ENCODE data around the gene TRAPPC12.
"Not testable (repeated sequence)": the region's sequence is repeated elsewhere in the genome, so short reads cannot be mapped to it uniquely, and the experiment has no call there.

TRAPPC12 gene

DNA sequence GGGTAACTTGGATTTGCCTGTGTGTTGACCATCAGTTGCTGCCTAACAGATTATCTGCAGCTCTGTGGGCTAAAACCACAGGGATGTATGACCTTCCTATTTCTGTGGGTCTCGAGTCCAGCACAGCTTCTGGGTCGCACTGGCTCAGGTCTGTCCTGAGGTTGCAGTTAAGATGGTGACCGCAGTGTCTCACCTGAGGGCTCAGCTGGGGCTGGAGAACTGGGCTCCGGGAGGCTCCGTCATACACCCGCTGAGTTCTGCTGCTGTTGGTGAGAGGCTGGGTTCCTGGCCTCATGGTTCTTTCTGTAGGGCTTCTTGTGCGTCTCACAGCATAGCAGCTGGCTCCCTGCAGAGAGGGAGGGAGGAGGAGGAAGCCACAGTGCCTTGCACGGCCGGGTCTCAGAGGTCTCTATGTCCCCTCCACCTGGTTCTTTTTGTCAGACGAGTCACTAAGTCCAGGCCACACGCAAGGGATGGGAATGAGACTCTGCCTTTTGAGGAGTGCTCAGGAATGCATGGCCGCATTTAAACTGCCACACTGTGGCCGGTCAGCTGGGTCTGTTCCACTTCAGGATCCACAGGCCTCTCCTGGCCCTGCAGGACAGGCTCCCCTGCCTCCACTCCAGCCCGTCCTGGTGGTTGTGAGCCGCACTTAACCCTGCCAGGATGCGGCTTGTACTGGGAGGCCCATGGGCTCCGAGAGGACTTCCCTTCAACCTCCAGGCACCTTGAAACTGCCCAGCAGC, 72.6 kb downstream of the TRAPPC12 start:
- Histone ChIP-seq H3K27ac (ENCODE audit: insufficient read depth, low read depth, low read length, poor library complexity, severe bottlenecking) (no peak overlapping the region), H3K4me3 (ENCODE audit: insufficient read depth, low read depth, low read length) (no peak overlapping the region), H3K4me1 (ENCODE audit: control insufficient read depth, insufficient read depth, low read length) (peaks cover 6% of the 10 kb centered on the region), H3K36me3 (ENCODE audit: control insufficient read depth, insufficient read depth, low read length) (peaks cover 6% of the 10 kb centered on the region), H3K9me3 (ENCODE audit: control insufficient read depth, low read length) (no peaks in the 10 kb centered on the region), H3K27me3 (ENCODE audit: control insufficient read depth, insufficient read depth, low read length, poor library complexity, severe bottlenecking) (no peaks in the 10 kb centered on the region)
- 76 to 77% methylated on average over 17 of the region's 17 CpGs for WGBS, 2 experiments

DNA sequence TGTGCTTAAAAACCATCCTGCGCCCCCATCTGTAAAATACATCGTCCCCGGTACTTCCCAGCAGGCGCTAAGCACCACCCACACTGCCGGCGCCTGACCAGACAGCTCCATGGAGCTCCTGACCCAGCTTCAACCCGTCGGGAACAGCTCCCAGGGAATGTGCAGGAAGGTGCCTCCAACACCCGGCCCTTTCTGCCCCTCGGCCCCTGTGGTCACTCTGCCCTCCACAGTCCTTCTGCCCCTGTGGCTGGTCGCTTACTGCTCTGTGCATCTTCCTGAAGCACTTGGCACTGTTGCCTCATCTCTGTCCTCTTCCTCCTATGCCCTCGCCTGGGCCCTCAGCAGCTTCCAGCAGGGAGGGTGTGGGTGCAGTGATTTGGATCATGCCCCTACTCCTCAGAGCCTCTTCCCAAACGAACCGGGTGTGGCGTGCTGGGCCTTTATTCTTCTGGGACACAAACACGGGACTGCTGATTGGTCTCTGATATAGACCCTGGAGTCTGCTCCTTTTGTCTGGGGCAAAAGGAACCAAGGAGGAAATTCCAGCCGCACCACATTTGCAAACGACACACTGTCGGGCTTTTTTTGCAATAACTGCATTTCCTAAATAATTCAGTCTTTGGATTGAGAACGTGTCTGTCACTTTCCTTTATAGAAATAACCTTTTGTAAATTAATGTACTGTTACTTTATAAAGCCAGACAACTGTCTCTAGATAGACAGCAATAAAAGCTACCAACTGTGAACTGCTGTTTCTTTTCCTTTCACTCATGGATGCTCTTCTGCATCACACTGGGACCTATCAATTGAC, 73.9 kb downstream of the TRAPPC12 start:
- no peak overlapping the region for H3K27ac ChIP-seq (ENCODE audit: insufficient read depth, low read depth, low read length, poor library complexity, severe bottlenecking)
- 90 to 91% methylated on average over 19 of the region's 20 CpGs for WGBS, 2 experiments
- H3K27me3 ChIP-seq (ENCODE audit: control insufficient read depth, insufficient read depth, low read length, poor library complexity, severe bottlenecking) = no peaks in the 10 kb centered on the region
- H3K4me1 ChIP-seq (ENCODE audit: control insufficient read depth, insufficient read depth, low read length) = peaks cover 3% of the 10 kb centered on the region
- H3K4me3 ChIP-seq (ENCODE audit: insufficient read depth, low read depth, low read length) = no peak overlapping the region
- H3K9me3 ChIP-seq (ENCODE audit: control insufficient read depth, low read length) = no peaks in the 10 kb centered on the region
- peaks cover 6% of the 10 kb centered on the region for H3K36me3 ChIP-seq (ENCODE audit: control insufficient read depth, insufficient read depth, low read length)

DNA sequence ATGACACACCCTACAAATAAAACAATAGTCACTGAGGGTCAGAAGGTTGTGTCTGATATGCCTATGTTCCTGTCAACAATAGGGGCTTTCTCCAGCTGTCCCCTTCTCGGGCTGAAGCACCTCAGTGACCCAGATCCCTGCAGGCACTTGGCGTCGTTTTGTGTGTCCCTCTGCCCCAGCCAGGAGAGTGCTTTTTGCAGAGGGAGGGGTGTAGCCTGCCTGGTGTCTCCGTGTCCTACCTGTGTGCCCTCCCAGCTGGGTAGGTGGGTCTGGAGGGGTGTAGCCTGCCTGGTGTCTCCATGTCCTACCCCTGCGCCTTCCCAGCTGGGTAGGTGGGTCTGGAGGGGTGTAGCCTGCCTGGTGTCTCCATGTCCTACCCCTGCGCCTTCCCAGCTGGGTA, 74.5 kb downstream of the TRAPPC12 start:
- H3K9me3 ChIP-seq (ENCODE audit: control insufficient read depth, low read length); H3K27ac ChIP-seq (ENCODE audit: insufficient read depth, low read depth, low read length, poor library complexity, severe bottlenecking); H3K4me3 ChIP-seq (ENCODE audit: insufficient read depth, low read depth, low read length); H3K27me3 ChIP-seq (ENCODE audit: control insufficient read depth, insufficient read depth, low read length, poor library complexity, severe bottlenecking); H3K4me1 ChIP-seq (ENCODE audit: control insufficient read depth, insufficient read depth, low read length); H3K36me3 ChIP-seq (ENCODE audit: control insufficient read depth, insufficient read depth, low read length): not testable (repeated sequence)
- WGBS, 2 experiments = 90 to 91% methylated on average over 6 of the region's 6 CpGs

DNA sequence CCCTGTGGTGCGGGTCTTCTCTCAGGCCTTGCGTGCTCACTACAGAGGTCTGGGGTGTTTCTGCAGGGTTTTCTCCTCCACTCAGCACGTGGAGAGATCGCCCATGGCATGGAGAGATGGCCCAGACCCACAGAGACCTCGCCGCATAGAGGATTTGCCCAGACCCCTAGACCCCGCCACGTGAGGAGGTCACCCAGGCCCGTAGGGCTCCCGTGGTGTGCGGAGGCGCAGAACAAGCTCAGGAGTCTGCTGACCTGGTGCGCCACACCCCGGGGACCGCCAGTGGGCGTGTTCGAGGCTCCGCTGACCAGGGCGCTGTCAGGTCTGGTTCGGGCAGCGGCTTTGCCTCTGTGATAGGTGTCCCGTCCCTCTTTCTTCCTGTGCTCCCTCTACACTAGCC, 75.3 kb downstream of the TRAPPC12 start:
- no peaks in the 10 kb centered on the region for H3K9me3 ChIP-seq (ENCODE audit: control insufficient read depth, low read length)
- peaks cover 9% of the 10 kb centered on the region for H3K4me1 ChIP-seq (ENCODE audit: control insufficient read depth, insufficient read depth, low read length)
- no peaks in the 10 kb centered on the region for H3K27me3 ChIP-seq (ENCODE audit: control insufficient read depth, insufficient read depth, low read length, poor library complexity, severe bottlenecking)
- H3K4me3 ChIP-seq (ENCODE audit: insufficient read depth, low read depth, low read length) = no peak overlapping the region
- WGBS, 2 experiments = 96% methylated on average over 22 of the region's 22 CpGs
- H3K36me3 ChIP-seq (ENCODE audit: control insufficient read depth, insufficient read depth, low read length) = peaks cover 6% of the 10 kb centered on the region
- no peak overlapping the region for H3K27ac ChIP-seq (ENCODE audit: insufficient read depth, low read depth, low read length, poor library complexity, severe bottlenecking)

DNA sequence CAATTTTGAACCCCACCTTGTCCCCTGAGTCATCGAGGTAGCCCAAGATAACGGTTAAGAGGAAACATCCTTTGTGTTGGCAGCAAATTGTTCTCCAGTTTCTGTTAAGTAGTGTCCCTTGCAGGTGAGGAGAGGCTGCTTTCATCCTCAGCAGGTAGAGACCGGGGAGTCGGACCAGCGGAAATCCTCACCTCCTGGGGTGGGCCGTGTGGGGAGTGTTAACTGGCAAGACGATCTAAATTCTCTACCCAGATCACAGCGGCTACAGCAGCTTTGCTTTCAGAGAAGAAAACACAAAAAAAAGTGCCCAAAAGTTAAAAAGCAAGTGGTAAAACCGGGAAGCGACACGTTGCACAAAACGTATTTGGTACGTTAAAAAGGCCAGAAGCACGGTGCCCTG, 76.6 kb downstream of the TRAPPC12 start:
- H3K27ac ChIP-seq (ENCODE audit: insufficient read depth, low read depth, low read length, poor library complexity, severe bottlenecking) = no peak overlapping the region
- peaks cover 13% of the 10 kb centered on the region for H3K4me1 ChIP-seq (ENCODE audit: control insufficient read depth, insufficient read depth, low read length)
- no peaks in the 10 kb centered on the region for H3K9me3 ChIP-seq (ENCODE audit: control insufficient read depth, low read length)
- 94 to 95% methylated on average over 14 of the region's 14 CpGs for WGBS, 2 experiments
- H3K36me3 ChIP-seq (ENCODE audit: control insufficient read depth, insufficient read depth, low read length) = peaks cover 6% of the 10 kb centered on the region
- no peak overlapping the region for H3K4me3 ChIP-seq (ENCODE audit: insufficient read depth, low read depth, low read length)
- no peaks in the 10 kb centered on the region for H3K27me3 ChIP-seq (ENCODE audit: control insufficient read depth, insufficient read depth, low read length, poor library complexity, severe bottlenecking)

DNA sequence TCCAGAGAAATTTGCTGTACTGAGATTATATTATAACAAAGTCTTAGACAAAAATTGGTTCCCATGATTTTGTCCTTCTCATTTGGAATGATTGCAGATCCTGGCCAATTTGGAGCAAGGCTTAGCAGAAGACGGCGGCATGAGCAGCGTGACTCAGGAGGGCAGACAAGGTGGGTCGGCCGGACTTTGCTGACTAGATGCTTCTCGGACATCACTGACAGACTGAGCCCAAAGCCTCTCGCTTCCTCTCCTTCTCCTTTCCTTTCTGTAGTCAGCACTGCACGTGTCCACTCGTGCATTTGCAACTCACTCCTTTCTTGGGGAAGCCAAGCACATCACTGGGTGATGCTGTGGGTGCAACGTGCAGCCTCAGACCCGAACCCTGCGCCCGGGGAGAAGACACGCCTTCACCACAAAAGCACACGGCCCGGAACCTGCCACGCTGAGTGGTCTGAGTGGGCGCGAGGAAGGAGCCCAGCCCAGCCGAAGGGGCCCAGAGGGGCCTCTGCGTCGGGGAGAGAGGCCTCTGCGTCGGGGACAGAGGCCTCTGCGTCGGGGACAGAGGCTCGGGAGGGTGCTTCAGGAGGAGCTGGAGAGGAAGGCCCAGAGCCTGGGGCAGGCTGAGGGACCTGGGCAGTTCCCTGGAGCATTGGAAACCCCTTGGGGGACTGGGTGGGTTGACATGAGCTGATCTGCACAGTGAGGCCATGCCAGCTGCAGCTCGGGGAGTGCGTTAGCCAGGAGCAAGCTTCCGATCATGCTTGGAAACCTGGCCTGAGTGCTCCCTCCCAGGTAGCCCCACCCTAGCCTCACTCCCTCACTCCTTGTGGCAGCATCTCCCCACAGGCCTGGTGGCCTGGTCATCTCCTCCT, 78.3 kb downstream of the TRAPPC12 start:
- H3K27ac ChIP-seq (ENCODE audit: insufficient read depth, low read depth, low read length, poor library complexity, severe bottlenecking) = no peak overlapping the region
- no peak overlapping the region for H3K4me3 ChIP-seq (ENCODE audit: insufficient read depth, low read depth, low read length)
- H3K4me1 ChIP-seq (ENCODE audit: control insufficient read depth, insufficient read depth, low read length) = peaks cover 16% of the 10 kb centered on the region
- WGBS, 2 experiments = 94 to 96% methylated on average over 30 of the region's 30 CpGs
- H3K27me3 ChIP-seq (ENCODE audit: control insufficient read depth, insufficient read depth, low read length, poor library complexity, severe bottlenecking) = no peaks in the 10 kb centered on the region
- no peaks in the 10 kb centered on the region for H3K9me3 ChIP-seq (ENCODE audit: control insufficient read depth, low read length)
- peaks cover 6% of the 10 kb centered on the region for H3K36me3 ChIP-seq (ENCODE audit: control insufficient read depth, insufficient read depth, low read length)

DNA sequence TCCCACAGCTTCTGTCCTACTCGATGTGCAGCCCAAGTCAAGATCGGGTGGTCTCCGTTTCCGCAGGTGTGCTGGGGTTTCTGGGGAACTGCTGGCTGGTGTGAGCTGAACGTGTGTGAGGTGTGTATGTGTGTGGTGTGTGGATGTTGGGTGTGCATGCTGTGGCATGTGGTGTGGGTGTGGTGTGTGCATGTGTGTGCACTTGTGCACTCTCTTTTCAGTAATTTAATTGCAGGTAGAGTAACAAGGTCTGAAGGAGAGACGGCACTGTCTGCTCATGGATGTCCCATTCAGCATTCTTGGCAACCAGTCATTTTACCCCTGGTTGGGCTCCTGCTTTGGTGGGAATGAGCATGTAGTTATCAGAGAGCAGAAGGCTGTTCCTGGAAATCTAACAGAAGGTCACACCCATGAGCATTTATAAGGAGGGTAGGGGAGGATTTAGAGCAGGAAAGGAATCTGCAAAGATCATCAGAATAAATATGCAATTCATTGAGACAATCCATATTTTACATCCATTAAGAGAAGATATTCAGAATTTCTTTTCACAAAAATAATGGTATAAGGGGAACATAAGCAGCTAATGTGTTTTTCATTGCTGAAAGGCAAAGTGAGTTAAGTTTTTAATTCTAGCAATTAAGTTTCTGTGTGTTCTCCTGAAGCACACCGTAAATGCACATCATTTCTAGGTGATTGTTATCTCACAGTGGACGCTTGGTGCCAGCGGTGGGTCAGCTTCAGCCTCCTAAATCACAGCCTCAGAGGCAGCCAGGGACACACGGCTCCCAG, 79.1 kb downstream of the TRAPPC12 start:
- 94% methylated on average over 10 of the region's 10 CpGs for WGBS, 2 experiments
- H3K36me3 ChIP-seq (ENCODE audit: control insufficient read depth, insufficient read depth, low read length) = peaks cover 6% of the 10 kb centered on the region
- no peaks in the 10 kb centered on the region for H3K27me3 ChIP-seq (ENCODE audit: control insufficient read depth, insufficient read depth, low read length, poor library complexity, severe bottlenecking)
- H3K9me3 ChIP-seq (ENCODE audit: control insufficient read depth, low read length) = no peaks in the 10 kb centered on the region
- H3K27ac ChIP-seq (ENCODE audit: insufficient read depth, low read depth, low read length, poor library complexity, severe bottlenecking) = no peak overlapping the region
- peaks cover 19% of the 10 kb centered on the region for H3K4me1 ChIP-seq (ENCODE audit: control insufficient read depth, insufficient read depth, low read length)
- no peak overlapping the region for H3K4me3 ChIP-seq (ENCODE audit: insufficient read depth, low read depth, low read length)

DNA sequence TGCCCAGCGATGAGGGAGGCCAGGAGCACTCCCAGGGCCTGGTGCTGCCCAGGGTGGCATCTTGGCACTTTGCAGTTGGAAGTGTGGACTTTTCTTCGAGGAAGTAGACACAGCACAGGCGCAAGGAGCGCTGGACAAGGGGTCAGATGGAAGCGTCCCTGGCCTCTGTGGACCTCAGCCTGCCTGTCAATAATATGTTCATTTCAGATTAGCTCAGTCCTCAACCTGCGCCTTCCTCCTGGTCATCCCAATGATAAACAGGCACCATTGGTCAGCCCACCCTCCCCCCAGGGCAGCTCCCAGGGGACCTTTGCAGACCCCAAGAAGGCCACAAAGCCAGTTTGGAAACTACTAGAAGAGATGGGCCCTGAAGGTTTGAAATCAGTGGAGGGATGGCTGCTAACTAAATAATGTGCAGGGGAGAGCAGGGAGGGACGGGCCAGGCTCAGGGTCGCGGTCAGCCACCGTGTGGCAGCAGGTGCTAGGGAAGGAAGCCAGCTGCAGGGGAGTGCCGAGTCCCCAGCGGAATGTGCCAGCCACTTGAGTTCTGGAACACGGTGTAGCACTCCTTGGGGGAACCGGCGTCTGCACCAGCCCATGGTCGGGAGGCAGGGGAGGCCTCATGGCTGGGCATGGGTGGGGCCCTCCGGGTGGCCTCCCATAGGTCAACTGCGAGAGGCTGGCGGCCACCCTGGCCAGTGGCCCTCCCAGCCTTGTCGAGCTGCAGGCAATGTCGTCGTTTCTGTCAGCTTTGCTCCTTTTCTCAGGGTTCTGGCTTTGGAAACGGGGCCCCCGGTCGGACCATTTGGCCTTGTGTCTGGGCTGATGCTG, 79.9 kb downstream of the TRAPPC12 start:
- Histone ChIP-seq H3K4me3 (ENCODE audit: insufficient read depth, low read depth, low read length) (no peak overlapping the region), H3K4me1 (ENCODE audit: control insufficient read depth, insufficient read depth, low read length) (peaks cover 19% of the 10 kb centered on the region), H3K36me3 (ENCODE audit: control insufficient read depth, insufficient read depth, low read length) (peaks cover 6% of the 10 kb centered on the region), H3K9me3 (ENCODE audit: control insufficient read depth, low read length) (no peaks in the 10 kb centered on the region), H3K27ac (ENCODE audit: insufficient read depth, low read depth, low read length, poor library complexity, severe bottlenecking) (no peak overlapping the region), H3K27me3 (ENCODE audit: control insufficient read depth, insufficient read depth, low read length, poor library complexity, severe bottlenecking) (no peaks in the 10 kb centered on the region)
- WGBS, 2 experiments = 89% methylated on average over 25 of the region's 25 CpGs

DNA sequence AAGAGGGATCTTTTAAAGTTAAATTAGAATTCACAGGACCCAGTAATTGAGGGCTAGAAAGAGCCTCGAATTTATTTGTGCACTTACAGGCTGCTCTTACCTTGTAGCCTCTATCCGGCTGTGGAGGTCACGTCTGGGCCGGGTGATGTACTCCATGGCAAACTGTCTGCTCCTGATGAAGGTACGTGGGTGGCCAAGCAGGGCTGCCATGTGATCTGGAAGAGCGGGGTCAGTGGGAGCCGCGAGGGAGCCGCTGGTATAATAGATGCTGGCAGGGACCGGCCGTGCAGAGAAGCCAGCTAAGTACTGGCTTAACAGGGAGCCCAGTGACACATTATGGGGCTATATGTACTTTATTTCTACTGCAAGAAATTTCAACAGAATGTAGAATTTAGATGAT, 80.7 kb downstream of the TRAPPC12 start:
- Histone ChIP-seq H3K9me3 (ENCODE audit: control insufficient read depth, low read length) (no peaks in the 10 kb centered on the region), H3K27ac (ENCODE audit: insufficient read depth, low read depth, low read length, poor library complexity, severe bottlenecking) (no peak overlapping the region), H3K4me1 (ENCODE audit: control insufficient read depth, insufficient read depth, low read length) (peaks cover 19% of the 10 kb centered on the region), H3K36me3 (ENCODE audit: control insufficient read depth, insufficient read depth, low read length) (peaks cover 6% of the 10 kb centered on the region), H3K27me3 (ENCODE audit: control insufficient read depth, insufficient read depth, low read length, poor library complexity, severe bottlenecking) (no peaks in the 10 kb centered on the region), H3K4me3 (ENCODE audit: insufficient read depth, low read depth, low read length) (no peak overlapping the region)
- 84 to 87% methylated on average over 11 of the region's 11 CpGs for WGBS, 2 experiments
